Activated CD8-positive, alpha-beta memory T cell treated with anti-CD3 and anti-CD28 coated beads, Interleukin-2, amount 10 ng/mL, durations not matched to agents 7 days and 5 days (primary cell): ENCODE data around the gene COX6A2. TPM values are rescaled to one million over a fixed set of nuclear protein-coding genes. Genes with fewer than 3 reads are reported as not detected.
"Not testable (repeated sequence)": the region's sequence is repeated elsewhere in the genome, so short reads cannot be mapped to it uniquely, and the experiment has no call there.

Experiments
- ATAC-seq: fragments of 150-1000 bp; cut with Tn5 transposase; one replicate; pipeline ENCODE4 v1.10.0; 2021; ENCODE audit warnings: moderate library complexity
- CTCF ChIA-PET: fragments of 350-600 bp; sonication (Branson Sonifier 250); formaldehyde crosslinking; loops from one replicate; lab custom pipeline; 2021; ENCODE audit warnings: antibody characterized with exemption; lab: Charles Lee
- DNase-seq: peaks from one replicate; pipeline ENCODE4 v3.0.0-alpha.2; 2020
- H3K27ac Mint-ChIP-seq: one replicate; pipeline ENCODE4 v1.8.0; 2021; ENCODE audit warnings: mild to moderate bottlenecking, mixed read lengths
- H3K27me3 Mint-ChIP-seq: one replicate; pipeline ENCODE4 v1.8.0; 2021; ENCODE audit warnings: mixed read lengths
- H3K36me3 Mint-ChIP-seq: one replicate; pipeline ENCODE4 v1.8.0; 2021; ENCODE audit warnings: mild to moderate bottlenecking, mixed read lengths
- H3K4me1 Mint-ChIP-seq: one replicate; pipeline ENCODE4 v1.8.0; 2021; ENCODE audit warnings: mixed read lengths
- H3K4me3 Mint-ChIP-seq: one replicate; pipeline ENCODE4 v1.8.0; 2021; ENCODE audit warnings: mild to moderate bottlenecking, moderate library complexity, mixed read lengths
- H3K9me3 Mint-ChIP-seq: one replicate; pipeline ENCODE4 v1.8.0; 2022; ENCODE audit warnings: low read depth, mixed read lengths
- total RNA-seq, 2 experiments: library from RNA; stranded (reverse); gene quantifications; one replicate each; pipeline ENCODE4 v1.2.3, GENCODE V29; 2021

Gene COX6A2
- total RNA-seq, 2 experiments from 2014 or later, result not detected

DNA sequence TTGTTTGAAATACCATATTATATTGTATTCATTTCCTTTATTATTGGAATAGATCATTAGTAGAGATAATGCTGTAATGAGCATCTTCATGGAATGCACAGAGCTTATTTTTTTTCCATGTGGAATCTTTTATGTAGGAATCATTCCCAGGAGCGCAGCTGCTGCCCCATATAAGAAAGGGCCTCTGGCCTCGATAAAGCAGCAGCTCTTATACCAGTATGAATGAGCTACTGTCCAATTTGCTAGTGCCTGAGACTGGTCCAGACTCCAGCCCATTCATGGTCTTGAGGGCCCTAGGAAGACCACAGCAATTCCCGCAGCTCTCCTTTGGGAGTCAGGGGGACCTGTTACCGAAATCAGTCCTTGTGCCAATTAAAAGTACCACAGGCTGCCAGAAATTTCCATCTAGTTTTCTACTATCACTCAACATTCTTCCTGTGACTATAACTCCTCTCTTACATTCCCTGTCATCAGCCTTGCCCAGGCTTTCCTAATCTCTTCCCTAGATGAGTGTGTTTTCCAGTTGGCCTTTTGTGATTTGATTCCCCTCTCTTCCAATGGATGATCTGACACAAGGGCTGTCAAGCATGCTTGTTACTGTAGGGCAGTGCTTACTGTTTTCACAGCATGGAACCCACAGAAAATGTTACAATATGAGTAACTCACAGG is 12.5 kb upstream of the COX6A2 start:
- Mint-ChIP-seq H3K27ac (no peak overlapping the region), H3K4me3 (no peak overlapping the region), H3K9me3 (no peaks in the 10 kb centered on the region), H3K27me3 (peaks cover 3% of the 10 kb centered on the region), H3K36me3 (no peaks in the 10 kb centered on the region), H3K4me1 (peaks cover 34% of the 10 kb centered on the region)
- DNase-seq, result no peak
- CTCF ChIA-PET, result interaction anchor here (0.6 to 2.0 kb wide), 11 partner anchors 10 to 298 kb away, joined by 3 to 10 read pairs (median 3); partner anchors contain the start of gene COX6A2
- no peak for ATAC-seq

DNA sequence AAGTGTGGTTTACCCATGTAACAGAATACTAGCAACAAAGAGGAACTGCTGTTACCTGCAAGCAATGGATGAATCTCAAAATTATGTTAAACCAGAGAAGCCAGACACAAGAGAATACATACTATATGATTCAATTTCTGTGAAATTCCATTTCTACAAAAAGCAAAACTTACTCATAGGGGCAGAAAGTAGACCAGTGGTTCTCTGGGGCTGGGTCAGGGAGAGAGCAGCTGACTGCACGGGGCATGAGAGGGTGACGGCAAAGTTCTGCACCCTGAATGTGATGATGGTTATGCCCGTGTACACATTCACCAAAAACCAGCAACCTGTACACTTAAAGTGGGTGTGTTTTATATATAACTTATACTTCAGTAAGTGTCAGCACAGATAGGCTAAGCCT is 11.4 kb upstream of the COX6A2 start:
- ATAC-seq, result no peak
- no peaks in the 10 kb centered on the region for H3K36me3 Mint-ChIP-seq
- no peak overlapping the region for H3K27ac Mint-ChIP-seq
- peaks cover 34% of the 10 kb centered on the region for H3K4me1 Mint-ChIP-seq
- CTCF ChIA-PET, result interaction anchor here (1.1 to 2.0 kb wide), 6 partner anchors 9 to 238 kb away, joined by 3 to 10 read pairs (median 4); partner anchors contain the start of gene COX6A2
- H3K4me3 Mint-ChIP-seq, result no peak overlapping the region
- DNase-seq, result no peak
- no peaks in the 10 kb centered on the region for H3K27me3 Mint-ChIP-seq
- H3K9me3 Mint-ChIP-seq, result no peaks in the 10 kb centered on the region

DNA sequence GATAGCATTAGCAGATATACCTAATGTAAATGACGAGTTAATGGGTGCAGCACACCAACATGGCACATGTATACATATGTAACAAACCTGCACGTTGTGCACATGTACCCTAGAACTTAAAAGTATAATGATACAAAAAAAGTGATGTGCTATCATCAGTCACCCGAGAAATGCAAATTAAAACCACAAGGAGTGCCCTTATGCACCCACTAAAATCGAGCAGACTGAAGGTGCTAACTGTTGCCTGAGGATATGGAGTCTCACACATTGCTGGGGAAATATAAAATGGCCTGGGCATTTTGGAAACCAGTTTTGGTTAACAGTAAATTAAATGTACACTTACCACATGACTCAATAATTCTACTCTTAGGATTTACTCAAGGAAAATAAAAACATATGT is 10.9 kb upstream of the COX6A2 start:
- H3K4me3 Mint-ChIP-seq, DNase-seq, H3K27ac Mint-ChIP-seq, ATAC-seq, H3K27me3 Mint-ChIP-seq, H3K9me3 Mint-ChIP-seq, H3K36me3 Mint-ChIP-seq: not testable (repeated sequence)
- peaks cover 34% of the 10 kb centered on the region for H3K4me1 Mint-ChIP-seq
- CTCF ChIA-PET, result interaction anchor here (0.7 to 1.3 kb wide), 3 partner anchors 9 to 56 kb away, joined by 3 to 4 read pairs (median 4); no protein-coding TSS in a partner anchor

DNA sequence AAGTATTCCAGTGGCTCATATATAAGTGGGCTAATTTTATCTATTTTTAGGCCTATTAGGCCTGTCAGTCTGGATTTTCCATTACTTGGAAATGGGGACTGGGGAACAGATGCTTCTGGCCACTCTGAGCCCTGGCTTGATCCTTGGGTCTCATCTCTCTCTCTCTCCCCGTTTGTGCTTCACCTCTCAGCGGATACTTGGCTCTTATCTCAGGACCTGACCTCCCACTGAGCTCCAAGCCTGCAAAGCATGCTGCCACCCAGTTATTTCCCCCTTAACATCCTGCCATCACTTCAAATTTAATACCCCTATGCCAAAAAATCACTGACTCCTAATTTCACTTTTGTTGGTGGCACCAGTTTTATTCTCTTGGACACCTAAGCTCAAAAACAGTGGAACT is 10.3 kb upstream of the COX6A2 start:
- no peak for ATAC-seq
- no peak overlapping the region for H3K27ac Mint-ChIP-seq
- H3K4me1 Mint-ChIP-seq, result peaks cover 34% of the 10 kb centered on the region
- H3K36me3 Mint-ChIP-seq, result no peaks in the 10 kb centered on the region
- DNase-seq, result no peak
- no peaks in the 10 kb centered on the region for H3K27me3 Mint-ChIP-seq
- CTCF ChIA-PET, result interaction anchor here (0.7 to 1.3 kb wide), 4 partner anchors 8 to 56 kb away, joined by 3 to 4 read pairs (median 4); no protein-coding TSS in a partner anchor
- no peak overlapping the region for H3K4me3 Mint-ChIP-seq
- no peaks in the 10 kb centered on the region for H3K9me3 Mint-ChIP-seq

DNA sequence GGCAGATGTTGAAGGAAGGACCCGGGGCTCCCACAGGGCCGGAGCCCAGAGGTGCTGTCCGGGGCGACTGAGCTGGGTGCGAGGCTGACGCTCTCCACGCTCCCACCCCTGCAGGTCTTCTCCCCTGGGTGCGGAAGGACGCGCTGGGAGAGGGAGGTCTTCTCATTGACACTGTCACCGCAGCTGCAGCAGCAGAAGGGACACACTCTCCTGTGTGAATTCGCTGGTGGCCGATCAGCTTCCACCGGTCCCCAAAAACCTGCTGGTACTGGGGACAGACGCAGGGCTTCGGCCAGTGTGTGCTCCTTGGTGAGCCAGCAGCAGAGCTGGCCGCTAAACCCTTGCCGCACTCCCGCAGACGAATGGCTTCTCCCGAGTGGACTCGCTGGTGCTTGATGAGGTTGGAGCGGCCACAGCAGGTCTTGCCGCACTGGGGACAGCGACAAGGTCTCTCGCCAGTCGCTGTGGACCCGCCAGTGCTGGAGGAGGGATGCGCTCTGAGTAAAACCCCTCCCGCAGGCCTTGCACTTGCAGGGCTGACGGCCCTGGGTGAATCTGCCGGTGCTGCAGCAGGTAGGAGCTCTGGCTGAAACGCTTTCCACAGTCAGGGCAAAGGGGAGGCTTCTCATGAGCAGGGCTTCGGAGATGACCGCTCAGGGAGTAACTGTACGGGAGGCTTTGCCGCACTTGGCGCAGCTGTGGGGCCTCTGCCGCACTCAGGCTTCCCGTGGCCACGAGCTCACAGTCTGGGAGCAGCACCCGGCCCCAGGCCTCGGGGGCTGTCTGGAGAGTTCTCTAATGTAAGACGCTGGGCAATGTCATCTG is 8.3 kb upstream of the COX6A2 start:
- CTCF ChIA-PET, result no interaction called here
- H3K27me3 Mint-ChIP-seq, result no peaks in the 10 kb centered on the region
- H3K9me3 Mint-ChIP-seq, result no peaks in the 10 kb centered on the region
- no peaks in the 10 kb centered on the region for H3K36me3 Mint-ChIP-seq
- ATAC-seq (no peak), DNase-seq (no peak)
- H3K4me1 Mint-ChIP-seq, result peaks cover 25% of the 10 kb centered on the region
- H3K4me3 Mint-ChIP-seq, result no peak overlapping the region
- no peak overlapping the region for H3K27ac Mint-ChIP-seq

DNA sequence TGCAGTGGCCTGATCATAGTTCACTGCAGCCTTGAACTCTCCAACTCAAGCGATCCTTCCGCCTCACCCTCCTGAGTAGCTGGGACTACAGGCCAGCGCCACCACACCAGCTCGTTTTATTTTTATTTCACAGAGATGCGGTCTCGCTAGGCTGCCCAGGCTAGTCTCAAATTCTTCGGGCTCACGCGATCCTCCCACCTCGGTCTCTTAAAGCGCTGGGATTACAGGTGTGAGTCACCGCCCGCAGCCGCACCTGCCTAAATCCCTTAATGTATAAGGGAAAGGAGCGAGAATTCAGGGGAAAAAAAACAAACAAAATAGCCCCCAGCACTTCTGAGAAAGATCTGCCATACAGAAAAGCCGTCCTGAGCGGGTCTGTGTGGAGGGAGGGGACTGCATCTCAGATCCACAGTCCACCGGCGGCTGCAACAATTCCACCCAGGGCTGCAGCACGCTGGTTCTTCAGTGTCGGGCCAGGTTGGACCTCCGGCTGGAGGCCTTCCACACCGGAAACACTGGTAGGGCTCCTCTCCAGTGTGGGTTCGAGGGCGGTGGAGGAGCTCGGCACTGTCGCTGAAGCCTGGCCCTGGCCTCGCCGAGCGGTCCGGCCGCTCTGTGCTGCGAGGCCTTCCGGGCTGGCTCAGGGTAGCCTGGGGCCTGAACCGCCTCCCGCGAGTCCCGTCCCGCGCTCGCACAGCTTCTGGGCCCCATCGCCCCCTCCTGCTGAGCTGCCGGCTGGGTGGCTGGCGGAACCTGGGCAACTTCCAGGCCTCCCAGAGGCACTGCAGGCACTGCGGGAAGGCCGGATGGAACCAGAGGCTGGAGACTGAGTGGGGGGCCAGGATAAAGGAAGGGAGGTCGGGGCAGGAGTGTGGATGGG is 7.4 kb upstream of the COX6A2 start:
- no peak for DNase-seq
- CTCF ChIA-PET, result no interaction called here
- no peaks in the 10 kb centered on the region for H3K9me3 Mint-ChIP-seq
- H3K36me3 Mint-ChIP-seq, result no peaks in the 10 kb centered on the region
- H3K4me1 Mint-ChIP-seq, result peaks cover 26% of the 10 kb centered on the region
- no peak for ATAC-seq
- H3K4me3 Mint-ChIP-seq, result no peak overlapping the region
- no peaks in the 10 kb centered on the region for H3K27me3 Mint-ChIP-seq
- H3K27ac Mint-ChIP-seq, result no peak overlapping the region

DNA sequence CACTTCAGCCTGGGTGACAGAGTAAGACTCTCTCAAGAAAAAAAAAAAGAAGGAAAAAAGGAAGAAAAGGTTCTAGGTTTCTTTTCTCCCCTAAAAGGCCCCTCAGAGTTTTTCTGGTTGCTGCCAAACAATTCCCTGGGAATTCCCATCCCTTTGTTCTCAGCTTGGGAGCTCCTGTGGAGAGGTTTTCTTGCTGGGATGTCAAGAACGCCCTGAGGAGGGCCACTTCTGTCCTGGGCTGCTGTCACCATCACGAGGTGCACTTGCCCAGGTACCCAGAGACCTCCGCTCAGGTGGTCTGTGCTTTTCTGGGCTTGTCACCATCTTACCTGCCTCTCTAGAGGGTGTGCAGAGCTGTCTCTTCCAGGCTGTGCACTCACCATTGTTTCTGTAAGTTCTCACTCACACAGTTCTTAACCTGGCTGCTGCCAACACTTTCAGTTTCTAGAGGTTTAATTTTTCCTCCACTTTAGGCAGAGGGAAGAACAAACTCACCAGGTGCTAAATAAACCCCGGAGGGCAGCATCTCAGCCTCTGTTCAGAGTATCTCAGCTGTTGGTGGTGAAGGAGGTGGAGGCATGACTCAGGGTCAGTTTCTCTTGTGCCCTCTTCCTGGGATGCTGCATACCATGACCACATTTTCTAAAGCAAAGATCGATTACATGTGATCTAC is 2.4 kb upstream of the COX6A2 start:
- Mint-ChIP-seq H3K9me3 (no peaks in the 10 kb centered on the region), H3K4me1 (peaks cover 35% of the 10 kb centered on the region), H3K27ac (peak overlapping the region; percentile 58), H3K4me3 (no peak overlapping the region), H3K27me3 (peaks cover 9% of the 10 kb centered on the region), H3K36me3 (peaks cover 2% of the 10 kb centered on the region)
- no peak for DNase-seq
- CTCF ChIA-PET, result interaction anchor here (1.0 to 2.7 kb wide), 8 partner anchors 8 to 84 kb away, joined by 3 to 13 read pairs (median 4); partner anchors contain the start of genes ARMC5 and ZNF843
- peak; percentile 54 for ATAC-seq

DNA sequence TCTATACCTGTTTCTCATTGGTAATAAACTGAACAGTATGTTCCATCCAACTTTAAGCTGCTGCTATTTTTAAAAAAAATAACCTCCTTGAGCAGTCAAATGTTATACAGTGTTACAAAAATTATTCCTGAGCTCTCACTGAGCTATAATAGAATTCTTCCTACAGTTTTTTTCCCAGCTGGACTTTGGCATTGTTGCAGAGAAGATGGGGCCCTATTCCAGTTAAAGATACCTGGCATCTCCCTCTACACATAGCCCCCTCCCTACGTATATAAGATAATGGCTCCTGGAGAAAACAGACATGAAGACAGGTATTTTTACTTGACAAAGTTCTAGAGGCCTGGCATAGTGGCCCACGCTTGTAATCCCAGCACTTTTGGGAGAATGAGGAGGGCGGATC is 1.6 kb upstream of the COX6A2 start:
- ATAC-seq (no peak), DNase-seq (no peak)
- Mint-ChIP-seq H3K27ac (no peak overlapping the region), H3K36me3 (peaks cover 7% of the 10 kb centered on the region), H3K27me3 (peaks cover 9% of the 10 kb centered on the region), H3K9me3 (no peaks in the 10 kb centered on the region), H3K4me3 (no peak overlapping the region), H3K4me1 (peaks cover 37% of the 10 kb centered on the region)
- CTCF ChIA-PET, result interaction anchor here (1.2 to 2.7 kb wide), 6 partner anchors 9 to 84 kb away, joined by 3 to 13 read pairs (median 5); partner anchors contain the start of genes ARMC5 and ZNF843

DNA sequence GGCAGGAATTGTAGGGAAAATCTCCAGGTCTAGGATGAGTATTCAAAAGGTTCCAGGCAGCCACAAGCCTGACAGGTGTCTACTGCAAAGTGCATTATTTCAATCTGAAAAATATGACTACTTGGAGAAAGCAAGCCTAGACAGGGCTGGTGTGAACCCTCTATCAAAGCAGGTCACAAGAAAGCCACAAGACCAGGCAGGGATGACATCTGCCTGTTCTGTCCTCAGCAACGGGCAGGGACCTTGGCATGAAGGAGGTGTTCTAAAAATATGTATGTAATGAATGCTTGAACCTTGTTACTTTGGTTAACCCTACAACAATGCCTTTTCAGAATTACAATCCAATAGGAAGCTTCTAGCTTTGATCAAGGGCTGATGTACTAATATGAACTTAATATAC is 1.2 kb upstream of the COX6A2 start:
- Mint-ChIP-seq H3K9me3 (no peaks in the 10 kb centered on the region), H3K36me3 (peaks cover 9% of the 10 kb centered on the region), H3K4me3 (no peak overlapping the region), H3K4me1 (peaks cover 40% of the 10 kb centered on the region), H3K27ac (no peak overlapping the region), H3K27me3 (peaks cover 10% of the 10 kb centered on the region)
- no peak for ATAC-seq
- DNase-seq, result no peak
- CTCF ChIA-PET, result interaction anchor here (1.3 to 2.7 kb wide), 4 partner anchors 14 to 83 kb away, joined by 3 to 13 read pairs (median 8); partner anchors contain the start of genes ARMC5 and ZNF843

DNA sequence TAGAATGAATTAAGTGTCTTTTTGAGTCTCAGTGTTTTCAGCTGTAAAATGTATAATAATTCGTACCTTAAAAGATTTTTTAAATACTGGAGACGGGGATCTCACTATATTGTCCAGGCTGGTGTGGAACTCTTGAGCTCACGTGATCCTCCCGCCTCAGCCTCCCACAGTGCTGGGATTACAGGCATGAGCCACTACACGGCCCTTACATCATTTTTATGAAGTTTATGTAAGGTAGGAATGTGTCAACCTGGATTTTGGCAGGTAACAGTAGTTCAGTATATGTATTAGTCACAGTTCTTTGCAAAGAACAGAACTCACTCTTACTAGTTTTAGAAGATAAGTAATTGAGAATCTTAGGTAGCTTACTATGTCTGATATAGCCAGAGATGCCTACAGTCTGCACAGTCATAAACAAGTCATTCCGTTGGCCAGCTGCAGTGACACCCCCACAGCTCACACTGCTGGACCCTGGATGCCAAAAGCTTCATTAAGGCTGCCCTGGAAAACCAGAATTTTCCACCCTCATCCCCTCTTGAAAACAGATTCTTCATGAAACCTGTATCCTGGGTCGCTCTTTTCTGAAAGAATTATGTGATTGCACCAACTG is 583 bp upstream of the COX6A2 start:
- Mint-ChIP-seq H3K9me3 (no peaks in the 10 kb centered on the region), H3K4me3 (no peak overlapping the region), H3K4me1 (peaks cover 46% of the 10 kb centered on the region), H3K27ac (no peak overlapping the region), H3K27me3 (peaks cover 13% of the 10 kb centered on the region), H3K36me3 (peaks cover 11% of the 10 kb centered on the region)
- DNase-seq (no peak), ATAC-seq (no peak)
- CTCF ChIA-PET, result interaction anchor here (1.8 to 2.7 kb wide), 4 partner anchors 11 to 46 kb away, joined by 4 to 13 read pairs (median 8); partner anchors contain the start of genes ARMC5 and ZNF843

DNA sequence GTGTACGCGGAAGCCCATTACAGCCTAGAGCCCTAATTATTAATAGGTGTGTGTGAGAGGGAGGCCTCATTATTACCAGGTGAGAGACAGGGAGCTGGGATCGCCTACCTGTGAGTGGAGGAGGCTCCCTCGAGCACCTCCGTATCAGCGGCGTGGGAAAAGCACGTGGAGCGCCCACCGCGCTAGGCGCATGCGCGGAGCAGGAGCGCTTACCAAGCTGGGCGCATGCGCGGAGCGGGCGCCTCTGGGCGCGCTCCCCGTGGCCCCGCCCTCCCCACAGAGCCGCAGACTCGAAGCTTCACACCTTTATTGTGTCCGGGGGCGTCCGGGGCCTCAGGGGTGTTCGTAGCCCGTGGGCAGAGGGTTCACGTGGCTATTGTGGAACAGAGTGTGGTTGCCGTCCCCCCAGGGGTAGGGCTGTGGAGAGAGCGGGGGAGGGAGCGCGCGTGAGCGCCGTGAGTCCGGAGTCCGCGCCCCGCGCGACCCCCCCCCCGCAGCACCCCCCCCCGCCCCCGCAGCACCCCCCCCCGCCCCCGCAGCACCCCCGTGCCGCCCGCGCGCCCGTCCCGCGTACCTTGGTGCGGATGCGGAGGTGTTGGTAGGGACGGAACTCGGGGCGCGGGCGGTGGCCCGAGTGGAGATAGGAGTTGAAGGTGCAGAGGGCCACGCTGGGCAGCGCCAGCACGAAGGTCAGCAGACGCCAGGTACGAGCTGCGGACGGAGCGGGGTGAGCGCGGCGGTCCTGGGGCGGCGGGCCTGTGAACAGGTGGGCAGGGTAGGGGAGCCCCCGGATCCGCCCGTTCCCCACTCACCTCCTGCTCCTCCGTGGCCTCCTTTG is 500 bp downstream of the COX6A2 start:
- CTCF ChIA-PET, result interaction anchor here (1.5 to 1.9 kb wide), 2 partner anchors 12 to 225 kb away, joined by 4 read pairs; partner anchors contain the start of gene PYCARD
- peak; percentile 66 for DNase-seq
- Mint-ChIP-seq H3K4me1 (peaks cover 57% of the 10 kb centered on the region), H3K36me3 (peaks cover 13% of the 10 kb centered on the region), H3K9me3 (no peaks in the 10 kb centered on the region), H3K27me3 (peaks cover 13% of the 10 kb centered on the region), H3K4me3 (no peak overlapping the region), H3K27ac (no peak overlapping the region)
- peak; percentile 51 for ATAC-seq
